ENCODE results near the gene NELFCD.

DNA sequence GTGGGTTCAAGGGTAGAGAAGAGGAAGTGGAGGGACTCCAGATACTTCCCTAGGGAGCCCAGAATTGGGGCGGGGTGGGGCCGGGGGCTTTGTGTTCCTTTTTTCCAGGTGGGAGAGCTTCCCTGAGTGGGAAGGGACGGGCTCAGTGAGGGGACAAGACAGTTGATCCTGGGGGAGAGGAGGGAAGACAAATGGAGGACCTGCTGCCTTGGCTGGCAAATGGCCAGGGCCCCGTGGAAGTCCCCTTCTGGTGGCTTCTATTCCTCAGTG is 23.4 kb downstream of the NELFCD start:
- TF ChIP-seq, protein P1, sequence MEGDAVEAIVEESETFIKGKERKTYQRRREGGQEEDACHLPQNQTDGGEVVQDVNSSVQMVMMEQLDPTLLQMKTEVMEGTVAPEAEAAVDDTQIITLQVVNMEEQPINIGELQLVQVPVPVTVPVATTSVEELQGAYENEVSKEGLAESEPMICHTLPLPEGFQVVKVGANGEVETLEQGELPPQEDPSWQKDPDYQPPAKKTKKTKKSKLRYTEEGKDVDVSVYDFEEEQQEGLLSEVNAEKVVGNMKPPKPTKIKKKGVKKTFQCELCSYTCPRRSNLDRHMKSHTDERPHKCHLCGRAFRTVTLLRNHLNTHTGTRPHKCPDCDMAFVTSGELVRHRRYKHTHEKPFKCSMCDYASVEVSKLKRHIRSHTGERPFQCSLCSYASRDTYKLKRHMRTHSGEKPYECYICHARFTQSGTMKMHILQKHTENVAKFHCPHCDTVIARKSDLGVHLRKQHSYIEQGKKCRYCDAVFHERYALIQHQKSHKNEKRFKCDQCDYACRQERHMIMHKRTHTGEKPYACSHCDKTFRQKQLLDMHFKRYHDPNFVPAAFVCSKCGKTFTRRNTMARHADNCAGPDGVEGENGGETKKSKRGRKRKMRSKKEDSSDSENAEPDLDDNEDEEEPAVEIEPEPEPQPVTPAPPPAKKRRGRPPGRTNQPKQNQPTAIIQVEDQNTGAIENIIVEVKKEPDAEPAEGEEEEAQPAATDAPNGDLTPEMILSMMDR (IDR thresholded peaks at IDR 0.05; ENCODE audit: low read depth, low read length), result no peak
- no peak for TF ChIP-seq EZH2phosphoT487 (IDR thresholded peaks at IDR 0.05; ENCODE audit: low read depth)

Data from OCI-LY3 (cell line).